Measurements from ENCODE around the gene AQP2. TPM values are rescaled to one million over a fixed set of nuclear protein-coding genes. Genes with fewer than 3 reads are reported as not detected.

Gene AQP2, protein sequence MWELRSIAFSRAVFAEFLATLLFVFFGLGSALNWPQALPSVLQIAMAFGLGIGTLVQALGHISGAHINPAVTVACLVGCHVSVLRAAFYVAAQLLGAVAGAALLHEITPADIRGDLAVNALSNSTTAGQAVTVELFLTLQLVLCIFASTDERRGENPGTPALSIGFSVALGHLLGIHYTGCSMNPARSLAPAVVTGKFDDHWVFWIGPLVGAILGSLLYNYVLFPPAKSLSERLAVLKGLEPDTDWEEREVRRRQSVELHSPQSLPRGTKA
- total RNA-seq = not detected
- long read RNA-seq = 0 reads

DNA sequence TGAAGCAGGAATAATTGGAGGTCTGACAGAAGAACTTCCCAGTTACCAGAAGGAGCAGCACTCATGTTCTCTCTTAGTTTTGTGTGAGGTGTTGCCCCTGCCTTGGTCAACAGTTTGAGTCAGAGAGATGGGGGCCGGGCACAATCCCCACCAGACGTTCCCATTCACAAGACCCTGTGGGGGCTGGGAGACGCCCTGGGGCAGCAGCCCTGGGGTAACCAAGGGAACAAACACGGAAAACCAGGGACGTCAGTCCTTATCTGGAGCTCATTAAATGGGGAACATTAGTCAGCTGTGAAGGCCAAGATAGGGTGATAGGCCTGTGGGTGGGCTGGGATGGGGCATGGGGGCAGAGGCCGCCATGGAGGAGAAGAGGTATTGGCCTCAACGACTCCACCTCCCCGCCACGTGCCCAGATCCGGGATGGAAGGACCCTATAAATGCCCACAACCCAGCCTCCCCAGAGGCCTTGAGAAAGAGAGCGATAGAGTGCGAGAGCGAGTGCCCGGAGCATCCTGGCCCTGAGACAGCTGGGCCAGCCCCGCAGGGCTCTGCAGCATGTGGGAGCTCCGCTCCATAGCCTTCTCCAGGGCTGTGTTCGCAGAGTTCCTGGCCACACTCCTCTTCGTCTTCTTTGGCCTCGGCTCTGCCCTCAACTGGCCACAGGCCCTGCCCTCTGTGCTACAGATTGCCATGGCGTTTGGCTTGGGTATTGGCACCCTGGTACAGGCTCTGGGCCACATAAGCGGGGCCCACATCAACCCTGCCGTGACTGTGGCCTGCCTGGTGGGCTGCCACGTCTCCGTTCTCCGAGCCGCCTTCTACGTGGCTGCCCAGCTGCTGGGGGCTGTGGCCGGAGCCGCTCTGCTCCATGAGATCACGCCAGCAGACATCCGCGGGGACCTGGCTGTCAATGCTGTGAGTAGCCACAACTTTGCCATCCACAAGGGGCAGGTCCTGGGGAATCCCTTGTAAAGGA lies at the start of gene AQP2:
Gene AQP2 (plus strand): TSS at position 465 of the 979 bp plus-strand sequence. CDS start 94 bp downstream, at position 559.
- peak in 1 of 2 donors; percentile 18 for DNase-seq
- ATAC-seq = no peak
- intact Hi-C loops (cut with DNase I, micrococcal nuclease) = no loop called here

DNA sequence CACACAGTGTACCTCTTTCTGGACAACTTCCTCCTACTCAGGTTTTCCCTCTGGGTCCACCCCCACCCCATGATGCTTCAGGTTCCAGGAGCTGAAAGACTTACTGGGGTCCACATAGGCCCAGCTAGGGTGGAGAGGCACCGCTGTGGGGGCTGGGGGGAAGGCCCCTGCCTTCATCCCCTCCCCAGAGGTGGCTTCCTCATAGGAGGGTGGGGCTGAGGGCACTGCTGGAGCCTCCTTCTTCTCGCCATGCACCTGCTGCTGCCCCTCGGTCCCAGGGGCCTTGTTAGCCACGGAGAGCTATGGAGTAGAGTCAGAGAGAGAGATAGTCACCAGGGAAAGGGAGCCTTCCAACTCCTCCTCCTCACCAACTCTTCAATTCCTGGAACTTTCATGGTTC lies 49.5 kb upstream of the AQP2 start:
- DNase-seq (no peak), ATAC-seq (no peak)
- intact Hi-C loops (cut with DNase I, micrococcal nuclease) = no loop called here

DNA sequence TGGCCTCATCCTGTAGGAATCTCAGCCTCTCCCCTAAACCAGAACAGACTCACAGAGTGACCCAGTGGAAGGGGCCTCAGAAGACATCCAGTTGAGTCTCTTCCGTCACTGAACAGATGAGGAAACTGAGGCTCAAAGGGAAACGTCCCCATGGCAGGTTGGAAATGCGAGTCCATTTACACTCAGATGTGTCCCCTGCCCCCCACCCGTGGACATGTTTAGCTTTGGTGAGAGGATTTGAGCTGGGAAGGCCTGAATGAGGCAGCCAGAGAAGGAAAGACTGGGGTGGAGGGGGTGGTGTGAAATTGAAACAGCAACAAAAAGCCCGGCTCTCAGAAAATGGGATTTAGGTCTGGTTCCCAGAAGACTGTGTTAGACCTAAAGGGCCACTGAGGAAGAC lies 48.6 kb upstream of the AQP2 start:
- no peak for ATAC-seq
- intact Hi-C loops (cut with DNase I, micrococcal nuclease) = no loop called here

DNA sequence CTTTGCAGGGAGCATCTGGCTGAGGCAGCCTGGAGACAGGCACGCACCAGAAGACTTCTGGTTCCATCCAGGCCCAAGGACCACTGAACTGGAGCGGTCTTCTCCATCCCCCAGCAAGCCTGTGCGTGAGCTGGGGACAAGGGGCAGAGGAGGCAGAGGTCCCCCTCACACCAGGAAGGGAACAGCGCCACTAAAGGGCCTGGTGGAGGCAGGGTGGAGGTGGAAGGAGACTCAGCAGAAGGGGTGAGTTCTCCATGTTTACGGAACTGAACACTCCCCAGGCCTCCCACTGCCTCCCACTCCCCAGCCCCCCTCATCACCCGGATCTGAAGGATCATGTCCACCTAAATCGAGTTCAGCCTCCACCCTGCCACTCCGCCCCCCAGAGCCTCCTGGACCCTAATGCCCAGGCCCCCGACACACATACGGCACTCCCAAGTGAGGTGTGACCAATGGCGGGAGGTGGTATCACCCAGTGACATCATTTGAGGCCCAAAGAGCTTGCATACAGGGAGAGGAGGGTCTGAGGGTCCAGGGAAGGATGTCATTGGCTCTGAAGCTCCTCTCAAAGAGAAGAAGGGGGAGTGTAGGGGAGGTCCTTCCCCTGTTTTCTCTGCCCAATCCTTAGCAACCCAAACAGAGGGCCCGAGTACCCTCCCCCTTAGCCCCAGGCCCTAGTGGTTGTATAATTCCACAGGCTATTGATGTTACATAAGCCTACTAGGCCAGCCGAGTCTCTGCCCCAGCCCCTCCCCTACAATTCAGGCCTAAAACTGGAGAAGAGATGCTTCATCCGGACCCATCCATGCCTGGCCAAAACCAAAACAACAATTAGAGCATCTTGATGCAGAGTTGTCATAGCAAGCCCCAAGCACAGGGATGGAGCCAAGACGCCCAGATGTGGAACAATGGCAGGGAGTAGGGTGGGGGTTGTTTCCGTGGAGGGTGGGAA lies 47.9 kb upstream of the AQP2 start:
- no peak for DNase-seq
- no peak for ATAC-seq
- intact Hi-C loops (cut with DNase I, micrococcal nuclease) = no loop called here

More for the DNA sequence above, 48.6 kb upstream of the AQP2 start:
- DNase-seq = no peak

DNA sequence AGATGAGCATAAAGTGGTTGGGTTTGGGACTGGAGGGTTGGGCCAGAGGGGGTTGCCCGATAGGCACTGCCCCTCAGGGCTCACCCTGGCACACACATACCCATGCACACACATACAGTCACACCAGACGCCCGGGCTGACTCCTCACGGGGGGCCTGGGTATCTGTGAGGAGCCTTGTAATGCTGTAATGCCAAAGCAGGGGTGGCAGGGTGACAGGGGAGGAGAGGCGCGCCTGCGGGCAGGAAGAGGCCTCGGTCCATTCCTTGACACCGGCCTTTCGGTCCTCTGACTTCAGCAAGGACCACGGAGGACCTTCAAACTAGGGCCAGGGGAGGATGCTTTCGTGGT lies 47.2 kb upstream of the AQP2 start:
- intact Hi-C loops (cut with DNase I, micrococcal nuclease) = no loop called here
- DNase-seq (no peak), ATAC-seq (no peak)

DNA sequence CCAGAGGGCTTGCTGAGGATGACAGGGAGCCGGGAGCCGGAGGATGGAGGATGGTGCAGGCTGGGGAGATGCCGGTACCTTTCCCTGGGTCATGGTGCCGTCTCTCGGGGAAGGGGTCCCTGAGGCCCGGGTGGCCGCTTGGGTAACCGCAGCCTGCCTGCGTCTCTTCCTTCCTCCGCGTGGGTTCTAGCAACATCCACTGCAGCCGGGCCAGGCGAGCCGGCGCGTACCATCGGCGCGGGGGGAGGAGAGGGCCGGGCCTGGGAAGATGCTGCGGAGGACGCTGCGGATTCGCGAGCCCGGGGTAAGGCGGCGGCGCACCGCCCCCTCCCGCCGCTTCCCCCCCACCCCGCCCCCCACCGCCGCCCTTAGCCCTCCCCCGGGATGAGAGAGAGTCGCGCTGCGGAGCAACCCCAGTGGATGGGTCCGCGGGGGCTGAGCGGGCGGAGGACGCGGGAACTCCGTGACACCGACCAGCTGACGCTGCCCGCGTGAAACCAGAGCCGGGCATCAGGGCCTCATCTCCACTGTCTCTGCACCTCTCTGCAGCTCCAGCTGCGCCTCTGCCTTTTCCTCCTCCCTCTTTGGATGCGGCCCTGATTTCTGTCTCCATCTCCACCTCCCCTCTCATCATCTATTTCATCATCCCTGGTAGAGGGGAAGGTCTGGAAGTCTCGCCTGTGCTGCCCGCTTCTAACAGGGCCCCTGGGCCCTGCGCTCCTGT lies 46.7 kb upstream of the AQP2 start, which contains the start of gene FAIM2:
Gene FAIM2 (minus strand): TSS at position 201 of the 724 bp plus-strand sequence. CDS start 108 bp downstream, at position 93.
- intact Hi-C loops (cut with DNase I, micrococcal nuclease) = no loop called here
- ATAC-seq = no peak

DNA sequence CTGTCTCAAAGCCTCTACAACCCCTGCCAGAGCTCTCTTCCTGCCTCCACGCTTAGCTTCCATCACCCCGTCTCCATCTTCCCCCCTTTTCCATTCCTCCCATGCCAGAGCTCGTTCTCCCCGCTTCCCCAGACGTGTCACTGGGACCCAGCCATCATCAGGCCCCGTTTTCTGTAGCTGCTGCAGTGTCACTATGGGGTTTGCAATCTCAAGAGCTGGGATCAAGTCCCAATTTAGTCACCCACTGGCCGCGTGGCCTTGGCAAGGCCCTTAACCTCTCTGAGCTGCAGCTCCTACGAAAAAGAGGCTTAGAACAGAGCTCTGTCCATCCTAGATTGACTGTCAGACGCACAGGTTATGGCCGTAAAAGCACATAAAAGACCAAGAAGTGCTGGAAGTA lies 45.9 kb upstream of the AQP2 start:
- DNase-seq (no peak), ATAC-seq (no peak)
- intact Hi-C loops (cut with DNase I, micrococcal nuclease) = no loop called here

More for the DNA sequence above, 46.7 kb upstream of the AQP2 start, which contains the start of gene FAIM2:
- peak in 1 of 2 donors; percentile 32 for DNase-seq

DNA sequence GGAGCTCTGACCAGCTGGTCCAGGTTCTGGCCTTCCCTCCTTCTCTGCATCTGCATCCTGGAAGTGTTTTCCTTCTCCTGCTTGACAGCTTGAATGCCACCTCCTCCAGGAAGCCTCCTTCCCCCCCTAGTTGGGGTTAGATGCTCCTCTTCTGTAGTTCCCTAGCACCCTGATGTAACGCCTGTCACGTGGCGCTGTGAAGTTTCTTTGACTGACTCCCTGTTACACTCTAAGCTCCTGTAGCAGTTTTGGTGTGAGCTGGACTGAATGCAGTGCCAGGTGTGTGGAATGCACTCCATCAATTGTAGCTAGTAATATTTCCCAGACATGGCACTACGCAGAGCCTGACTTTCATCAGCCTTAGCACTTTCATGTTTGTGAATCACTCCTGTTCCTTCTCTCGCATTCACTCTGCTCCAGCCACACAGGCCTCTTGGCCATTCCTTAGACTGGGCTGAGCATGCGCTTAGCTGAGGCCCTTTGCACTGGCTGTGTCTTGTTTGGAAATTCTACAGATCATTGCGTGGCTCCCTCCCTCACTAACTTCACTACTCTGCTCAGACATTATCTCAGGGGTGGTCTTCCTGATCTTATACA lies 44.7 kb upstream of the AQP2 start:
- intact Hi-C loops (cut with DNase I, micrococcal nuclease) = no loop called here
- DNase-seq = no peak
- no peak for ATAC-seq

DNA sequence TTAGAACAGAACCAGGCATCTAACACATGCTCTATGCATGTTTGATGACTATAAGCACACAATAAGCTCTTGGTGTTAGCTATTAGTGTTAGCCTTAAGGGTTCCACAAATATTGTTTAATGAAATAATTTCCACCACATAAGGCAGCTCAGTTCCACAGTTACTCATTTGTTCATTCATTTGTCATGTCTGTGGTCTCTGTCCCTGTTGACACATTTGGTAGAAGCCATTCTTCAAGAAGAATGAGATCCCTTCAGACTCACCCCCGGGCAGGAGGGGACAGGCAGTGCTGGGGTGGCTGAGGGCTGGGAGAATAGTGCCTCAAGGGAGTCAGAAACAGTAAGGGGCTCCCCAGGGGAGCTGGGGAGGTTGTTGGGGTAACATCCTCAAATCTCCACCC lies 43.2 kb upstream of the AQP2 start:
- ATAC-seq (no peak), DNase-seq (no peak)
- intact Hi-C loops (cut with DNase I, micrococcal nuclease) = no loop called here

DNA sequence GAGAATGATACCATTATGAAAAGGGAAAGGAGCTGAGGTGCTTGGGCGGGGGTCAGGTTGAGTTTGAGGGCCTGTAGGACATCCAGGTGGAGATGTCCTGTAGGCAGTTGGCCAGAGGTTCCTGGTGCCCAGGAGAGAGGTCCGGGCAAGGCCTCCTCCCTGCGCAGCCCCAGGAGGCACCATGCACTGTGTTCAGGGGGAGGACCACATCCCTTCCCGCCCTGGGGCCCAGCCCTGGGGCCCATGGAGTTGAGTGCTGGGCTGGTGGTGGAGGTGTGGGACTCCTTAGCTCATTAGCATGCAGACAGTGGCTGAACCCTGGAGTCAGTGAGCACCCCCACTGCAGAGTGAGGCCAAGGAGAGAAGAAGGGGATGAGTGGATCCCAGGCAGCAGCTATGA lies 41.2 kb upstream of the AQP2 start:
- intact Hi-C loops (cut with DNase I, micrococcal nuclease) = no loop called here
- ATAC-seq (no peak), DNase-seq (no peak)

DNA sequence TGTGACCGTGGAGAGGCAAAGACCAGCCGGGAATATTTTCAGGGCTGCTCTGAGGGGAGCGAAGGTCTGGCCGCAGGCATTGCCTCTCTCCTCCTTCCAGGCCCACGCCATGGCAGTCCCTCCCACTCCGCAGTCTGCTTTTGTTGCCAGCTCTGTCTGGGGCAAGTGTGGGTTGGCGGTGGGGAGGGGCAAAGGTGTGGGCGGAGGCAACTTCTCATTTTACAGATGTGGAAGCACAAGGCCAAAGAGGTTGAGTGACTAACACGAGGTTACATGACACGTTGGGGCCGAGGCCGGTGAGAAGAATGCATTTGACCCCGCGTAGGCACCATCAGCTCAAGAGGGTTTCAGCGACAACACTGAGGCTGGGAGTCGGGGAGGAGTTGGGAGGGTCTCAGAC lies 40.7 kb upstream of the AQP2 start:
- intact Hi-C loops (cut with DNase I, micrococcal nuclease) = no loop called here
- ATAC-seq (no peak), DNase-seq (no peak)

DNA sequence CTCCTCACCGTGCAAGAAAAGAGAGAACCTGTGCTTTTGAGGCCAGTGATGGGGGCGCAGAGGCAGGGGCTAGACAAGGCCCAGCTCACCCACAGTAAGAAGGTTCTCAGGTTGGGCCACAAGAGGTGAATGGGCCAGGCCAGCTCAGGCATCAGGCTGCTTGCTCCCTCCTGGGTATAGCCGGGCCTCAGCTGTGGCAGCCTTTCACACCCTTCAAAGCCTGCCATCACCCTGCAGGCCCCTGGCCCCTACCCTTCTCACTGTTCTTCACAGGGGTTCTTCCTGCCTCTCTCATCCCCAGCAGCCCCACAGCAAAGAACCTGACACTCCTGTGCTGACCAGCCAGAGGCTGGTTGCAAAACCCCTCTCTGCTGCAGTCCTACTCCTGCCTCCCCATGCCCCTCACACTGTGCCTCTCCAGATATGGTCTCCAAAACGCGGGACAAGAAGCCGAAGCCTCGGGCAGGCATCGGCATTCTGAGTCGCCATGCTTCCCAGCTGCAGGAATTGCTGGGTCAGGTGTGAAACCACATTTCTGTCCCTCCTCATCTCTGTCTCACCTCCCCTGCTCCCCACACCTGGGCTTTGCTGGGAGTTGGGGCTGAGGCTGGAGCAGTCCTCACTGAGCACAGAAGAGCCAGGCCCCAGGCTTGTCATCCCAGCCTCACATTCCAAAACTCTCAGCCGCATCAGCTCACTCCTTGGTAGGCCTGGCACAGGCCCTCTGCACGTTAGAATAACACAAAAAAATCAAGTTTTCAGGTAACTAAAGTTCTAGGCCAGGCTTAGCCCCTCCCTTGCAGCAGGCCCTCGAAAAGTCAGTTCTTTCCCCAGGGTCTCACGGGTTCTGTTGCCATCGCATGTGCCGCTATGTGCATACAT lies 40.0 kb upstream of the AQP2 start:
- DNase-seq = no peak
- intact Hi-C loops (cut with DNase I, micrococcal nuclease) = no loop called here
- no peak for ATAC-seq

DNA sequence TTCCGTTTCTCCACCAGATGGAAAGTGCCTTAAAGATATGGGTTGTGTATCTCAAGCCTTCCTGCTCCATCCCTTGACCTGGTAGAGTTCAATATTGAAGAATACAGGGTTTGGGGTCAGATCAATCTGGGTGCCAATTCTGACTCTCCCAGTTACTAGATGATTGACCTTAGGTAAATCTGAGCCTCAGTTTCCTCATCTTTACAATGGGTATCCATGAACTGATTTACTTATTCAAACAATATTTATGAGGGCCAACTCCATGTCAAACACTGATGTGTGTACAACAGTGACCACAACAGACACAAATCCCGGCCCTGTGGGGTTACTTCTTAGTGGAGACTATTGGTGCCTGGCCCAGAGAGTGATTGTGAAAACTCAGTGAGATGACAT lies 39.3 kb upstream of the AQP2 start:
- ATAC-seq (no peak), DNase-seq (no peak)
- intact Hi-C loops (cut with DNase I, micrococcal nuclease) = no loop called here

DNA sequence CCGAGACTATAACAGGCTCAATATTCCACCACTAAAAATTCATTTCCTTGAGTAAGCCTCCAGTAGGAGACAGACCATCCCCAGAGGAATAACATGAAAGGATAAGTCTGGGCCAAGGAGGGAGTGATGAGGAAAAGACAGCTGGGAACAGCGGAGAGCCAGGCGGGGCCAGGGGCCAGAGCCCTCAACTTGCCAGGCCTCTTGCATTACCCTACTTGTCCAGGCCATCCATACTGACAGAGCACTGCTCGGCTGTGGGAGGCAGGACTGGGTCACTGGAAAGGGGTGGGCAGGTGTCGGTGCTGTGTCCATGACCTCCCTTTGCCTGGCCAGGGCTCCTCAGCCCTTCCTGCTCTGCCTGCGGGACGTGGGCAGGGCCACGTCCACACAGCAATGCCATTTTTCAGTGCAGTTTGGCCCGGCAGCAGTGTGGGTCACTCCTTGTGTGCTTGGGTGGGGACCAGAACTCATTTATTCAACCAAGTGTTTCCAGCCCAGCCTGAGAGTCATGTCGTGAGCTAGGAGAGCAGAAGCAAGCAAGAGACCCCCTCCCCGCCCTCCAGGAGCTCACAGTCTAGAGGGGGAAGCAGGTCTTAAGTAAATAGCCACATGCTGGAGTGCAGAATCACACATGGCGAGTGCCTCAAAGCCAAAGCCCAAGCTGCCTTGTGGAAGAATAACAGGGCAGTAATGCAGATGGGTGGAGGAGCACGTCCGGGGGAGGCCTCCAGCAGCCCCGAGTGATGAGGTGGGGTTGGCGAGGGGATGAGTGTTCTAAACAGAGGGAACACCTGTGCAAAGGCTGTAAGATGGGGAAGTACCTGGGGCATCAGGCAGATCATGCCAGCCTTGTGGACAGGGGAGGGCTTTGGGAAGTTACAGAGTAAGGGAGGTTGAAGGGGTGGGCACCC lies 37.9 kb upstream of the AQP2 start:
- DNase-seq (no peak), ATAC-seq (no peak)
- intact Hi-C loops (cut with DNase I, micrococcal nuclease) = no loop called here

DNA sequence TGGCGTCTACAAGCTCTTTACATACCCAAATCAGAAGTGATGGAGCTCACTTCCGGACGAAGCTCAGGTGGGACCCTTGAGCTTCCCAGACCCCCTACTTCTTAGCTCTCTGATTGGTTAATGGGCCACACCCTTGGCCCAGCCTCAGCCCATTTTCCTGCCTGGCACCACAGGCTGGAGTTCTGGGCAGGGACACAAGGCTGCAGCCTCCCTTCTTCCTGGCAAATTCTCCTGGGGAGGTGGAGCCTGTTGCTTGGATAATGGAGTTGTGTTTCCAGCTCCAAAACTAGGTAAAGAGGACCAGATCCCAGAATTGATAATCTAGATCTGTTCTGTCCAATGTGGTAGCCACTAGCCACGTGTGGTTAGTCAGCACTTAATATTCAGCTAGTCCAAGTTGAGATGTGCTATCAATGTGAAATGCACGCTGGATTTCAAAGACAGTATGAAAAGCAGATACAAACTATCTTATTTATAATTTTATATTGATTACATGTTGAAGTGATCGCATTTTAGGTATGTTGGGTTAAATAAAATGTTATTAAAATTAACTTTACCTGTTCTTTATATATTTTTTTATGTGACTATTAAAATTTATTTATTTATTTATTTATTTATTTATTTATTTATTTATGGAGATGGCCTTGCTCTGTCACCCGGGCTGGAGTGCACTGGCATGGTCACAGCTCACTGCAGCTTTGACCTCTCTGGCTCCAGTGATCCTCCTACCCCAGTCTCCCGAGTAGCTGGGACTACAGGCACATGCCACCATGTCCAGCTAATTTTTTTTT lies 34.2 kb upstream of the AQP2 start:
- intact Hi-C loops (cut with DNase I, micrococcal nuclease) = no loop called here
- ATAC-seq (no peak), DNase-seq (no peak)

Data from left colon (tissue), 2 donors.